Right ventricle myocardium inferior (tissue), 1 donor: ENCODE data around the gene ADGRB2. TPM values are rescaled to one million over a fixed set of nuclear protein-coding genes. Genes with fewer than 3 reads are reported as not detected.
A peak's percentile ranks its signal among the peaks of the same experiment; 100 is the strongest.

Experiments
- ATAC-seq: fragments of 200-7000 bp; cut with Tn5 transposase; one replicate; pipeline ENCODE4 v1.9.1; 2020; ENCODE audit warnings: mild to moderate bottlenecking, moderate library complexity
- DNase-seq: peaks from one replicate; pipeline ENCODE4 v3.0.0; 2021; ENCODE audit errors: missing footprints
- intact Hi-C: fragments of 100-400 bp; cut with DNase I; formaldehyde crosslinking; loops from one replicate; pipeline ENCODE4 v1.11.0; 2022
- total RNA-seq: library from RNA; stranded (reverse); fragmentation: NEBNext Ultra II Directional; extraction: Animal tissue kit (Norgen Biotek cat#: 25700); gene quantifications from one replicate; pipeline ENCODE4 v1.2.1, GENCODE V29; 2021
- donor health status: DM: no; HTN: yes; CAD: no; lungs with severe emphysema.

The ADGRB2 gene
- total RNA-seq, 1 donor from 2014 or later, result 16.1 TPM

DNA sequence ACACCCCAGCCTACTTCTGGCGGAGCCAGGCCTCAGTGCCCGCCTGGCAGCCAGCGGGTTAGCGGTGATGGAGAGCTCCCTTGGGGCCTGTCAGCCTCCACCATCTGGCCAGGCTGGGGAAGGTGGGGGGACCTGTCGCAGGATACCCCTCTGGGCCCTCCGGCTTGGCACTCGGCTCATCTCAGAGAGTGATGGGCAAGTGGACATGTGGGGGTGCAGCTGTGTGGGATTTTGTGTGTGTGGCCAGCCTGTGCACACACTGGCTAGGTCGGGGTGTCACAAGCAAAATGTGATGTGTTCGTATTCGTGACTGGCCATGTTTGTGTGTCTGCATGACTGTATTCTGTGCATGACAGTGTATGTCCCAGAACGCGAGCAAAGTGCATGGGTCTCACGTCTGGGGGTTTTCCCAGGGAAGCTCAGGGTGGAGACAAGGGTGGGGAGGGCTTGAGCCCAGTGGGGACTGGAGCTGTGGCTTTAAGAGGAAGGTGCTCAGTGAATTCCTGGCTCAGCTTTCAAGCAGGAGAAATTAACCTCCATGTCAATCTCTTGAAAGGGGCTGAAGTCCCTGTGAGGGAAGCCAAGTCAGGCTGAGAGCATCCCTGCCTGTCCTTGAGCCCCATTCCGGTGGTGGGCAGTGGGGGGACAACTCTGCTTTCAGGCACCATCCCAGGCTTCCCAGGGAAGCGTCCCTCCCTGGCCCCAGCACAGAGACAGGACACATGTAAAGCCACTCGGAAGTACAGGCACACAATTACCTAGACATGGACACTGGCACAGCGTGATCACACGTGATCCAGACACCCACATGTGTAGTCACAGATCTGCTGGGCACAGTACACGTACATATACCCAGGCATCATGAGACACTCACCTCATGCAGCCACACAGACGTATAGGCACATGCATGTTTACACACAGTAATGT lies 21.1 kb upstream of the ADGRB2 start:
- ATAC-seq (no peak), DNase-seq (no peak)
- intact Hi-C loops, result loop anchor here (10.0 kb wide), 1 partner anchor 220 kb away; no protein-coding TSS in a partner anchor

DNA sequence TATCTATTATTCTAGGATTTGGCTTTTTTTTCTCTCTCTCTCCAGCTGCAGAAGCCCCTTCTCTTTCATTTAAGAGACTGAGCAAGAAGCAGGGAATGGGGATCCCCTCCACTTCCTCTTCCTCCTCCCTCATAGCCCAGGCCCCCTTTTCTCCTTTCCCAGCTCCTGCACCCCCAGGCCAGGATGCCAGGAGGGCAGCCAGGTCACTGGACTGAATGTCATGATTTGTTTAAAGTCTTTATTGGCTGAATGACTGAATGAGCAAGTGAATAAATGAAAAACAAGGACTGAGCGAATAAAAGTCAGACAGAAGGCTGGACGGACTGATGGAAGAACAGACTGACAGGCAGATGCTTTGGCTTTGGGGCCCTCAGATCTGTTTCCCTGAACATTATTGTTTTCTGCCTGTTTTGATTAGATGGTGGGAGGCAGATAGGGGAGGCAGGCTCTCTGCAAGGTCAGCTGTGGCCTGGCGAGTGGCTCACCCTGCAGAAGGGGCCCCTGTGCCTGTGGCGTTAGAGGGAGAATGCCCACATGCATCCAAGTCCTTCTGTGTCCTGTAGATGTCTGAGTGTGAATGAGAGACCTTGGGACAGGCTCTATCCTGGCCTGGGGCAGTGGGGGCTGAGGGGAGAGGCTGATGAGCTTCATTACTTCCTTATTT lies 20.3 kb upstream of the ADGRB2 start:
- no peak for ATAC-seq
- intact Hi-C loops, result loop anchor here (10.0 kb wide), 1 partner anchor 220 kb away; no protein-coding TSS in a partner anchor
- peak; percentile 43 for DNase-seq

DNA sequence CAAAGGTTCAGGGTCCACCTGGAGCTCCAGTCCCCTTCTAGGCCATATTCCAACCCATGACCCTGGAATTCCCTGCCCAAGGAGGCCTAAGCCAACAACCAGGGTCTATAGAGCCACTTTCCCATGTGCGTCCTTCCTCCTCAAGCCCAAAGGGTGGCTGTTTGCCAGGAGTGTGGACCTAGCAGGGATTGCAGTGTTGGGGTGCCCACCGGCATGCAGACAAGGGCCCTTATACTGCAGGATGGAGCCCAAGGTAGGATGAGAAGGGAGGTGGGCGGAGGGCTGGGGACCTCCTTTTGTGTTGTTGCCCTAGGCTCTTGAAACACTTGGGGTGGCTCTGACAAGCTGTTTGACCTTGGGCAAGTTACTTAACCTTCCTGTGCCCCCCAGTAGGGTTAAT lies 19.7 kb upstream of the ADGRB2 start:
- ATAC-seq (no peak), DNase-seq (no peak)
- intact Hi-C loops, result loop anchor here (10.0 kb wide), 1 partner anchor 219 kb away; no protein-coding TSS in a partner anchor

DNA sequence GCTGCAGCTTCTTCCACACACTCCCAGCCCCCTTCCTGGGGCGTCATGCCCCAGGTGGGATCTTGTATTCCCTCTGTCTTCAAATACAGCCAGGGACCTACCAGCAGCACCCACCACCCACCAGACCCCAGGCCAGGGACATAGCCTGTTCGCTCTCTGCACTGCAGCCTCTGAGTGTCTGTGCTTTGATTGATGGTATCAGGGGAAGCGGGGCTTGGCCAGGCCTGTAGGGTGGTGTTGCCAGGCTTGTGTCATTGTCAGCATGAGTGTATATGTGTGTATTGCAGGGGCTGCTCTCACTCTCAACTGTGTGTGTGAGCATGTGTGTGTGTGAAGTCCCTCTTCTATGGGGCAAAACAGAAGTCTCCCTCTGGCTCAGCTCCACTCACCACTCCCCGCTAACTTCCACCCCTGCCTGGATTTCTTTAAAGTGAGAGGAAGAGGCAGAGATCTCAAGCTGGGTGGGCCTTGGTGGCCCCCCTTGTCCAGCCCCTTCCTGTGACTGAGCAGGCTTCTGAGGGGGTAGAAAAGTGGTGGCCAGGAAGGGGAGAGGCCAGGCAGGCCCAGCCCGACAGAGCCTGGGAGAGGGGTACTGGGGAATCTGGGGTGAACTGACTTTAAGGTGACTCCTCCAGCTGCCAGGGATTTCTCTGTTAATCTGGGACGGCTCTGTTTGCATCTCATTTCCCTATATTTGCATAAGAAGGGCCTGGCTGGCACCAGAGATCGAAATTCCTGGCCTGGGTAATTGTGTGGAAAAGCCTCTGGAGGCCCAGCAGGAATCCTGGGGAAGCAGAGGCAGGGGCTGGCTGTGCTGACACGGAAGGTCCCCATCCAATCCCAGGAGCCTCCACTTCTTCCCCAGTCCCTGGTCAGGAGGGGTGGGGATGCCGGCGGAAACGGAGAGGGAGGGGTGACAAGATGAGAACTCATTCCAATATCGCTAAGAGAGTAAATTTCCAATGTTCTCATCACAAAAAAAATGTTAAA lies 18.6 kb upstream of the ADGRB2 start:
- intact Hi-C loops, result loop anchor here (10.0 kb wide), 1 partner anchor 218 kb away; no protein-coding TSS in a partner anchor
- DNase-seq, result peak; percentile 49
- no peak for ATAC-seq

- DNase-seq (peak; percentile 21), ATAC-seq (no peak)
- intact Hi-C loops, result loop anchor here (10.0 kb wide), 1 partner anchor 217 kb away; no protein-coding TSS in a partner anchor
These were observed 17.7 kb upstream of the ADGRB2 start for GRCh38 chr1:31781756-31782371.

DNA sequence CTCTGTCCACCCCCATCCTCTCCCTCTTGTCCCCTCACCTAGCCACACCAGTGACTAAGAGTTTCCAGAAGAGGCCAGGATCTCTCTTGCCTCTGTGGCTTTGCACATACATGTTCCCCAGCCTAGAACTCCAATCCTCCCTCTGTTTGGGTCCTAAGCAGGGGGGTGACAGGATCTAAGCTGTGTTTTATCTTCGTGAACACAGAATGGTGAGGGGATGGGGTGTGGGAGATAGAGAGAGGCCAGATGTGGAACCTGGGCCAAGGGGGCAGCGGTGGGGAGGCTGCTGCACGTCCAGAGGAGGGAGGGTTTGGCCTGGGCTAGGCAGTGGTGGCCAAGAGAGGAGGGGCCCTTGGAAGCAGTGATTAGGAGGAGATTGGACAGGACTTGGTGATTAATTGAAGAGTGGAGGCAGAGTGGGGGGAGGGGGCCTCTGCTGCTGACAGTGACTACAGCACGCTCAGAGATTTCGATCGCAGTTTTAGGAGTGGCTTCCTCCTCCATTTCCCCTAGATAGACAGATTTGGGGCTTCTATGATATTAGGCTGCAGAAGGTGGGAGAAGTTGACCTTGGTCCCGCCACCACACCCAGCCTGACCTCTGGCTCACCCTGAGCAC lies 17.1 kb upstream of the ADGRB2 start:
- DNase-seq, result peak; percentile 51
- no peak for ATAC-seq
- intact Hi-C loops, result loop anchor here (10.0 kb wide), 1 partner anchor 216 kb away; no protein-coding TSS in a partner anchor

GRCh38 chr1:31780632-31781031 lies 16.5 kb upstream of the ADGRB2 start:
- ATAC-seq, result no peak
- DNase-seq, result peak; percentile 14
- intact Hi-C loops, result loop anchor here (10.0 kb wide), 1 partner anchor 216 kb away; no protein-coding TSS in a partner anchor

DNA sequence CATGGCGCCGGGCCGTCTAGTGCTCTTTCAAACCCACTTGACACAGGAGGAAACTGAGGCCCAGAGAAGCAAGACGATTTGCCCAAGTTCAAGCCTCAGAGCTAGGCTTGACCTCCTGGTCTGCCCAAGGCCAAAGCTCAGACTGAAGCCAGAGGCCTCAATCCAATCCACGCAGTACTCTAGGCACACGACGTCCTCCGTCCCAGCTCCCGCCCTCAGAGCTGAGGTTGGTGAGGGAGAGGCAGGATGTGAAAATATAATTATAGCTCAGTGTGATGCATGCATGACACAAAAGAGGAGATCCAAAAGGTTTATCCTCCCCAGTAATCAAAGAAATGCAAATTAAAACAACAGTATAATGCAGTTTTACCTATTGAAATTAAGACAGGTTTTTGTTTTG lies 15.5 kb upstream of the ADGRB2 start:
- intact Hi-C loops, result loop anchor here (10.0 kb wide), 1 partner anchor 215 kb away; no protein-coding TSS in a partner anchor
- DNase-seq, result peak; percentile 26
- no peak for ATAC-seq

DNA sequence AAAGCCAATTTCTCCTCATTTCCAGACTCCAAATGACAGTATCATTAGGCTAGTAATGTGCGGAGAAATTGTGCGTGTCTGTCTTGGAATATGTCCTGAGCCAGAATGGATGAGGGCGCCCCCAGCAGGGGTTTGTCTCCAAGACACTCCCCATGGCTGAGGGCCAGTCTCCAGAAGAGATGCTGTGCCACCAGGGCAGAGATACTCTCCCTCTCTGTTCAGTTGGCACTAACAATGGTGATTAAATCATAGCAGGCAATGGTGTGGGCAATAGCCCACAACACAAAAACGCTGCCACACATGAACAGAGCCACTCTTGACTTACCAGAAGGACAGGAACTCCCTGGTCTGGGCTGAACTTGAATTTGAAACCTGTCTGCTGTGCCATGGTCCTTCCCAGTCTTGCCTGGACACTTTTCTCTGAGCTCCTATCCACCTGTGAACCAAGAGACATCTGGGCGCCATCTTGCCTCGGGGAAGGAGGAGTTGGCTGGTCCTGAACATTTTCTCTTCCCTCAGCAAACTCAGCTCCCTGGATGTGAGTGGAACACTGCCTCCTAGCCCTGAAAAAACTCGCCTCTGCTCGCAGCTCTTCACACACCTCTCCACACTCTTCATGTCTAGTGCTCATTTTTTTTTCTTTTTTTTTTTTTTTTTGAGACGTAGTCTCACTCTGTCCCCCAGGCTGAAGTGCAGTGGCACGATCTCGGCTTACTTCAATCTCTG lies 14.8 kb upstream of the ADGRB2 start:
- intact Hi-C loops, result no loop called here
- DNase-seq (peak; percentile 15), ATAC-seq (no peak)

DNA sequence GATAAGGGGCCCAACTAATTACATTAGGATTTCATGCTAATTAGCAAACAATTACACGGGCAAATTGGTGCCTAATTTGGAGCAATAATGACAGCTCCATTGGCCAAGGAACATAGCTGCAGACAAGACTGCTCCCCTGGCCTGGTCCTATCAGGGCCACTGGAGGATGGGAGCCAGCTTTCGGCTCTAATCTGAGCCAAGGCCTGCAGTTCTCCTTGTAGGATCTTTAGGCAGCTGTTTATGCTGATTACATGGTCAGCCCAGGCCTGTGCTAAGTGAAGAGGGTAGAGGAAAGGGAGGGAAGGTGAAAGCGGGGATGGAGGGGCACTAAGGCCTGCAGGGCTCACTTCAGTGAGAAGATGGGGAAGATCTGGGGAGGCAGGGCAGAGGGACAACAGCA lies 12.4 kb upstream of the ADGRB2 start:
- DNase-seq, result no peak
- intact Hi-C loops, result no loop called here
- ATAC-seq, result no peak

- ATAC-seq (no peak), DNase-seq (no peak)
- intact Hi-C loops, result no loop called here
These were observed 11.9 kb upstream of the ADGRB2 start for GRCh38 chr1:31776032-31776431.

DNA sequence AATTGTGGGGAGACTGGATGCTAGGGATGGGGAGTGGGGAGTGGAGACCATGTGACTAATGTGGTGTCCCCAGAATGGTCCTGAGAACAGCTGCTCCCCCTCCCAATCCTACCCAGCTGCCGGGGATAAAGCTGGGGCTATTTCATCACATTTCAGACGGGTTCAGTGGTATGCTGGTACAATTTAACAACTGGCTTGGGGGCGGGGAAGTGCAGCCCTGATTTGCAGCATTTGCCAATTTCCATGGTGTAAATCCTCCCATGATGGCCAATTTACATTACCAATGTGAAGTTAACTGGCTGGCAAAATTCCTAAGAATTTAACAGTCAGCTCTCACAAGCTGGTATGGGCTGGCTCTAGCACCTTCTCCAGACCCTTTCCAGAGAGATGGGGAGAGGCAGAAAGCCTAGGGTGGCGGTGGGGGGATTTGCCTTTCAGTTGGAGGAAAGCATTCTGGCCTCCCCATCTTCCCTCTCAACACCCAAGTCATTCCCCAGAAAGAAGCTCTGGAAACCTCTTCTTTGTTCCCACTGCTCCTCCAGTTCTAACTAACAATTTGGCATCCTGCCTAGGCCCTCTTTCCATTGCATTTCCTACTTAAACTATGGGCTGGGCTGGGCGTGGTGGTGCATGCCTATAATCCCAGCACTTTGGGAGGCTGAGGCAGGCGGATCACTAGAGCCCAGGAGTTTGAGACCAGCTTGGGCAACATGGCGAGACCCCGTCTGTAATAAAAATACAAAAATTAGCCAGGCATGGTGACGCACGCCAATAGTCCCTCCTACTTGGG lies 11.3 kb upstream of the ADGRB2 start:
- no peak for ATAC-seq
- no peak for DNase-seq
- intact Hi-C loops, result no loop called here

DNA sequence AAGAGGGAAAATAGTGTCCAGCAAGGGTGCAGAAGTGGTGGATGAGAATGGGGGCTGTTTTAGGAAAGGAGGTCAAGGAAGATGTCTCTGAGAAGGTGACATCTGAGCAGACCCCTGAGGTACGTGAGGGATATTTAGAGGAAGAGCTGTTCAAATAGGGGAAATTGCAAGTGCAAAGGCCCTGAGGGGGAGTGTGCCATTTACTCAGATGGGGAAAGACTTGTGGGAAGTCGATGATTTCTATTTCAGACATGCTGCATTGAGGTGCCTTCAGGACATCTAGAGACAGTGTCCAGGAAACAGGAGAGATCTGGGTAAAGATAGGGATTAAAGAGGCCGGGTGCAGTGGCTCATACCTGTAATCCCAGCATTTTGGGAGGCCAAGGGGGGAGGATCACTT lies 10.4 kb upstream of the ADGRB2 start:
- intact Hi-C loops, result no loop called here
- ATAC-seq (no peak), DNase-seq (no peak)

DNA sequence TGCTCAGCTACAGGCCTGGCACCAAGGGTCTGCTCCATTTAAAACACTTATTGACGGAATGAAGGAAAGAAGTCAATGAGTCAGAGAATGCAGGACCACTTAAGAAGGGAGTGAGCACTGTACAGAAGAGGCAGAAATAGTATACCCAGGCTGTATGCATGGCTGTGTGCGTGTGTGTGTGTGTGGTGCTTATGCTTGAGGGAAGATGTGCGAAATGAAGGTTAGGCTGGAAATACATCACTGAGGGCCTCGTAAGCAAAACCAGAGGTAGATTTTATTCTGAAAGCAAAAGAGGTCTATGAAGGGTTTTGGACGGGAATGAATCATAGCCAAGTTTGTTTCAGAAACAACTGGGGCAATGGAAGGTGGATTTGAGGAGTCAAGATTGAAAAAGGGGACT lies 9.7 kb upstream of the ADGRB2 start:
- intact Hi-C loops, result no loop called here
- ATAC-seq (no peak), DNase-seq (no peak)

- ATAC-seq (no peak), DNase-seq (no peak)
- intact Hi-C loops, result no loop called here
These were observed 8.6 kb upstream of the ADGRB2 start for GRCh38 chr1:31772669-31773248.
